IMR-90 (cell line): ENCODE measurements around the gene MRPL21.

ENCODE experiments used
- BHLHE40 ChIP-seq: fragments of 150-350 bp; IDR thresholded peaks from 2 replicates; pipeline ENCODE4 v1.6.1; 2016; ENCODE audit warnings: mild to moderate bottlenecking, low read depth, low read length
- CEBPB ChIP-seq: IDR thresholded peaks from 2 replicates; pipeline ENCODE4 v1.6.1; 2012; ENCODE audit warnings: low read depth, low read length, improper control_type of control experiment
- CHD1 ChIP-seq: IDR thresholded peaks from 2 replicates; pipeline ENCODE4 v1.6.1; 2012; ENCODE audit warnings: low read depth, low read length, improper control_type of control experiment
- FOS ChIP-seq: fragments of 150-350 bp; IDR thresholded peaks from 2 replicates; pipeline ENCODE4 v1.6.1; 2016; ENCODE audit warnings: low read depth, low read length
- MAFK ChIP-seq: IDR thresholded peaks from 2 replicates; pipeline ENCODE4 v1.6.1; 2012; ENCODE audit warnings: low read depth, low read length, improper control_type of control experiment
- MAZ ChIP-seq: IDR thresholded peaks from 2 replicates; pipeline ENCODE4 v1.6.1; 2012; ENCODE audit warnings: low read depth, mild to moderate bottlenecking, low read length, improper control_type of control experiment, moderate library complexity, borderline replicate concordance
- MXI1 ChIP-seq: IDR thresholded peaks from 2 replicates; pipeline ENCODE4 v1.6.1; 2012; ENCODE audit warnings: low read depth, mild to moderate bottlenecking, low read length, moderate library complexity, borderline replicate concordance
- POLR2A ChIP-seq: IDR thresholded peaks from 2 replicates; pipeline ENCODE4 v1.6.1; 2012; ENCODE audit warnings: mild to moderate bottlenecking, low read depth, low read length
- RAD21 ChIP-seq: IDR thresholded peaks from 2 replicates; pipeline ENCODE4 v1.6.1; 2012; ENCODE audit warnings: low read length, improper control_type of control experiment
- RFX5 ChIP-seq: IDR thresholded peaks from 2 replicates; pipeline ENCODE4 v1.8.0; 2012; ENCODE audit warnings: low read depth, mild to moderate bottlenecking, low read length, moderate library complexity
- SMC3 ChIP-seq: fragments of 150-350 bp; IDR thresholded peaks from 2 replicates; pipeline ENCODE4 v1.6.1; 2016; ENCODE audit warnings: low read depth, mild to moderate bottlenecking, antibody characterized with exemption, low read length, moderate library complexity
- TF ChIP-seq, protein P1 (sequence below): conservative IDR thresholded peaks from 2 replicates; pipeline ENCODE4 v1.5.1; 2012; ENCODE audit warnings: mild to moderate bottlenecking, low read depth, low read length, improper control_type of control experiment
- TF ChIP-seq, protein P2 (sequence below): fragments of 150-350 bp; IDR thresholded peaks from 2 replicates; pipeline ENCODE4 v1.6.1; 2017; ENCODE audit warnings: mild to moderate bottlenecking, antibody characterized with exemption, low read length, low read depth
- TF ChIP-seq, protein P3 (sequence below): fragments of 150-350 bp; IDR thresholded peaks from 2 replicates; pipeline ENCODE4 v1.6.1; 2016; ENCODE audit warnings: low read depth, mild to moderate bottlenecking, low read length, moderate library complexity, borderline replicate concordance

DNA sequence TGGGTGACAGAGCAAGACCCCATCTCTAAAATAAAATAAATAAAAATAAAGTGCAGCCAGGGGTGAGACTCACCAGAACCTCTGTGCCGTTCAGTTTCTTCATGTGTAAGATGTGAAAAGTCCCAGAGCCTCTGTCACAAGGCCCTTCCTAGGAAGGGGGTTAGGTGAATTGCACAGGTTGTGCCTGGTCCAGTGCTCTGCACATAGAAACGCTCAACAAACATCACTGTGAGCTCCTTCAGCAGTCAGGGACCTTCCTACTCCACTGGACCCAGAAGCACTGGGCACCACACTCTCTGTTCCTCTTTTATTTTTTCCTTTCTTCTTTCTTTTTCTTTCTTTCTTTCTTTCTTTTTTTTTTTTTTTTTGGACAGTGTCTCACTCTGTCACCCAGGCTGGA, 22.3 kb downstream of the MRPL21 start:
- TF ChIP-seq, protein P1, sequence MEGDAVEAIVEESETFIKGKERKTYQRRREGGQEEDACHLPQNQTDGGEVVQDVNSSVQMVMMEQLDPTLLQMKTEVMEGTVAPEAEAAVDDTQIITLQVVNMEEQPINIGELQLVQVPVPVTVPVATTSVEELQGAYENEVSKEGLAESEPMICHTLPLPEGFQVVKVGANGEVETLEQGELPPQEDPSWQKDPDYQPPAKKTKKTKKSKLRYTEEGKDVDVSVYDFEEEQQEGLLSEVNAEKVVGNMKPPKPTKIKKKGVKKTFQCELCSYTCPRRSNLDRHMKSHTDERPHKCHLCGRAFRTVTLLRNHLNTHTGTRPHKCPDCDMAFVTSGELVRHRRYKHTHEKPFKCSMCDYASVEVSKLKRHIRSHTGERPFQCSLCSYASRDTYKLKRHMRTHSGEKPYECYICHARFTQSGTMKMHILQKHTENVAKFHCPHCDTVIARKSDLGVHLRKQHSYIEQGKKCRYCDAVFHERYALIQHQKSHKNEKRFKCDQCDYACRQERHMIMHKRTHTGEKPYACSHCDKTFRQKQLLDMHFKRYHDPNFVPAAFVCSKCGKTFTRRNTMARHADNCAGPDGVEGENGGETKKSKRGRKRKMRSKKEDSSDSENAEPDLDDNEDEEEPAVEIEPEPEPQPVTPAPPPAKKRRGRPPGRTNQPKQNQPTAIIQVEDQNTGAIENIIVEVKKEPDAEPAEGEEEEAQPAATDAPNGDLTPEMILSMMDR: no peak
- TF ChIP-seq POLR2A (no peak), RAD21 (no peak), FOS (no peak), SMC3 (no peak), BHLHE40 (no peak), CEBPB (no peak), CHD1 (no peak), MXI1 (no peak), RFX5 (no peak), MAZ (no peak), MAFK (no peak)
- TF ChIP-seq, protein P2, sequence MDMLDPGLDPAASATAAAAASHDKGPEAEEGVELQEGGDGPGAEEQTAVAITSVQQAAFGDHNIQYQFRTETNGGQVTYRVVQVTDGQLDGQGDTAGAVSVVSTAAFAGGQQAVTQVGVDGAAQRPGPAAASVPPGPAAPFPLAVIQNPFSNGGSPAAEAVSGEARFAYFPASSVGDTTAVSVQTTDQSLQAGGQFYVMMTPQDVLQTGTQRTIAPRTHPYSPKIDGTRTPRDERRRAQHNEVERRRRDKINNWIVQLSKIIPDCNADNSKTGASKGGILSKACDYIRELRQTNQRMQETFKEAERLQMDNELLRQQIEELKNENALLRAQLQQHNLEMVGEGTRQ: no peak
- TF ChIP-seq, protein P3, sequence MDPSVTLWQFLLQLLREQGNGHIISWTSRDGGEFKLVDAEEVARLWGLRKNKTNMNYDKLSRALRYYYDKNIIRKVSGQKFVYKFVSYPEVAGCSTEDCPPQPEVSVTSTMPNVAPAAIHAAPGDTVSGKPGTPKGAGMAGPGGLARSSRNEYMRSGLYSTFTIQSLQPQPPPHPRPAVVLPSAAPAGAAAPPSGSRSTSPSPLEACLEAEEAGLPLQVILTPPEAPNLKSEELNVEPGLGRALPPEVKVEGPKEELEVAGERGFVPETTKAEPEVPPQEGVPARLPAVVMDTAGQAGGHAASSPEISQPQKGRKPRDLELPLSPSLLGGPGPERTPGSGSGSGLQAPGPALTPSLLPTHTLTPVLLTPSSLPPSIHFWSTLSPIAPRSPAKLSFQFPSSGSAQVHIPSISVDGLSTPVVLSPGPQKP: no peak
